Activated T-cell treated with anti-CD3 and anti-CD28 coated beads, Interleukin-2, amount 50 U/mL, for 48 hours (primary cell): ENCODE results near the gene ENOX1.
"Not testable (repeated sequence)": the region's sequence is repeated elsewhere in the genome, so short reads cannot be mapped to it uniquely, and the experiment has no call there.

Experiments used
- DNase-seq, 2 experiments: peaks; one replicate each; pipeline ENCODE4 v3.0.0-alpha.2; 2020

ENOX1 gene

DNA sequence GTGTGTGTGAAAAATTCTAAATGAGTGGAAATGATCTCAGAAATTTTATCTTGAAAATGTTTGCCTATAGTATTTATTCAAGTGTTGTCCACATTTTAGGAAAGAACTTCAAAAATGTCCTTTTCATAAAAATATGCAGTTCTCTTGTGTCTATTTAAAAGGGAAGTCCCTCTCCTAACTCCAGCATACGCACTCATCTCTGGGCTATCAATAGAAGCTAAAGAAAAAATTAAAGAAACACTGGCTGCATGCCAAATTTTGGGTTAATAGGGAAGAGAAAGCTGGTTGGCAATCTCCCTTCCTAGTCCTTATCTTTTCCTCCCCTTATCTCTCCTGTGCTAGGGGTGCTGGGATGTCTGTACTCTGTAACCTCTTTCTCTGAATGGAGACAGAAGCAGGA, 313.3 kb downstream of the ENOX1 start:
- DNase-seq = no peak

DNA sequence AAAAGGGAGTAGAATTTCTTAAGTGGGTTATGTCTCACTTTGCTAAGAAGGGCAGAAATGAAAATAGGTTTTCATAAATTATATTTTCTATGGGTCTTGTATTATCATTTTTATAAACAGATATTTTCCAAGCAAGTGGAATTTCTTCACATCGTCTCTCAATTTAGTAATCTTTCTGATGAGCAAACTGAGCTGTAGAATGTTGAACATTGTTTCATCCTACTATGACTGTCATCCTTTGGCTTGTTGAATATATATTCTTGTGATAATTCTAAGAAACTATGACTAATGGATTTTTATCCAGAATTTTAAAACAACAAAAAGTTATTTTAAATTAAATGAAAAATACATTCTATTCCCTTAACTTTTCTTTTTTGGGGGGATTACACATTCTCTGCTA, 313.8 kb downstream of the ENOX1 start:
- DNase-seq = no peak

DNA sequence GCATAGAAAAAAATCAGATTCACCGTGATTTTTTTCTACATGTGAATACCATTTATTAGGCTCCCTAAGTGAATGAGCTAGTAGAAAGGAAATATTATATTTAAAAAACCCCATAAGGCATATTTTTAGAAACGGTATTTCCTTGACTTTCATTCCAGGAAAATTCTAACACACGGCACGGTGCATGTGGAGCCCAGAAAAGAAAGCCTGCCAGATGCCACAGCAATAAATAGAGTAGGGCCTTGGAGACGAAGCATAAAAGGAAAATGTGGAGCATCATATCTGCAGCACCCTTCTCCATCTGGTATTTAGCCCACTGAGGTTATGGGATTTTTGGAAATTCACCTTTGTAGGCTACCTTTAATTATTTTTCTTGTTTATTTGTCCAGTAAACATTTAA, 314.4 kb downstream of the ENOX1 start:
- DNase-seq = no peak

DNA sequence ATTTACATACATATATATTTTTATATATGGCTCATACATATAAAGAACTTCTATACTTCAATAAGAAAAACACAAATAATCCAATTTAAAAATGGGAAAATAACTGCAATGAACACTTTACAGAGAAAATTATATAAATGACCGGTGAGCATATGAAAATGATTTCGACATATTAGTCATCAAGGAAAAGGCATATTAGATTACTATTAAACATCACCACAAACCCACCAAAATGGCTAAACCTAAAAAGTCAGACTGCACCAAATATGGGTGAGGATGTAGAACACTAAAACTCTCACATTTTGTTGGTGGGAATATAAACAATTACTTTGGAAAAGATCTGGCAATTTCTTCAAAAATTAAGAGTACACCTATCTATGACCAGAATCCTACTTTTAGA, 316.2 kb downstream of the ENOX1 start:
- DNase-seq = no peak

DNA sequence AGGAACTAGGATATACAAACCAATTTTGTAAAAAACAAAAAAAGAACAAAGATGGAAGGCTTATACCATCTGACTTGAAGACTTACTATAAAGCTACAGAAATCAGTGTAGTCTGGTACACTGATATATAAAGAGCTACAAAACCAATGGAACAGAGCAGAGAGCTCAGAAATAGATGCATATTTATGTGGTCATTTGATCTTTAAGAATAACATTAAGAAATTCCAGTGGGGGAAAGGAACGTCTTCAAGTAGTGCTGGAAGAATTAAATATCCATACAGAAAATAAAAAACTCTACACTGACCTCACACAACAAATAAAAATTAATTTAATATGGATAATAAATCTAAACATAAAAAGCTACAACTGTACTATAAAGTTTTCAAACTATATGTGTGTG, 317.0 kb downstream of the ENOX1 start:
- DNase-seq = no peak

DNA sequence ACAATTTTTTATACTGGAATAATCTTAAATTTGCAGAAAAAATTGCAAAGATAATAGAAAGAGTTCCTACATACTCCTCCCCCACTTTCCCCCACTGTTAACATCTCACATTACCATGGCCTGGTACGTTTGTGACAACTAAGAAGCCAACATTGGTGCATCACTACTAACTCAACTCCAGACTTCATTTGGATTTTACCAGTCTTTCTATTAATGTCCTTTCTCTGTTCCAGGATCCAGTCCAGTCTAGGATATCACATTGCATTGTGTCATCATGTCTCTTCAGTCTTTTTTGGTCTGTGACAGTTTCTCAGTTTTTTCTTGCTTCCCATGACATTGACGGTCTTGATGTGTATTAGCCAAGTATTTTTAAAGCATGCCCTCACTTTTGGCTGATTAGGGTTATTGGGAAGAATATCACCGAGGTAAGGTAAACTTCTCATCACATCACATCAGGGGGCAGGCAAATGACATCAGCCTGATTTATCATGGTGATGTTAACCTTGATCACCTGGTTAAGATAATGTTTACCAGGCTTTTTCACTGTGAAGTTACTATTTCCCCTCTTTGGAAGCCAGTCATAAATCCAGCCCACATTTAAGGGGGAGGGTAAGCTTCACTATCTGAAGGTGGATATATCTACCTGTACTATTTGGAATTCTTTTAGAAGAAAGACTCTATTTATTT, 322.1 kb downstream of the ENOX1 start:
- DNase-seq = no peak

DNA sequence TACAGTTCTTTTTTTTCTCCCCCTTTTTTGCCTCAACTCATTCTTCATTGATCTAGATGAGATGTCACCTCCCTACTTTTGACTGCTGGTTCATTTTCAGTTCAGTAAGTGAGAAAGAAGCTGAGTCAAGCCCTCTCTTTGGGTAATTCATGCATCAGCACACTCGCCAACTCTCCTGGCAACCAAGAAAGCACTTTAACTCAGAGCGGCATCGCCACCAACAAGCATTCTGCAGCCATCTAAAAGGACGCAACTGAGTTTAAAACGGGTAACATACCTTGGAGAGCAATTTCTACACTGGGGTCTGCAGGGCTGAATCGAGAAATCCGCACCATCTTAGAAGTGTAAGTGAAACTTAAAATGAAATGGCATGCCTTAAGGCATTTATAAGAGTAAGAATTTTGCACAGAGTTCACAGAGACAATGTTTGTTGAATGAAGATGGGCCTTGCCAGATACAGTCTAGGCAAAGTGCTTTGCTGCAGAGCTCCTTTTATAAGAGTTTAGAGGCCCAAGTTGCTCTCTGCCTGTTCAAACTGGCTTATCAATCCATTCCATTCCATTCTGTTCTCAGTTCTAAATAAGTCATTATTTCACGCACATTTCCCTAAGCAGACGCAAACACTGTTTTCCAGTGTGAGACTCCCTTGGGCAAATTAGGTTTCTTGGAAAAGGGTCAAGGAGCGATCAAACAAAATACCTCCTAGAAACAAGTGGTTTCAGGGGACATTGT, 338.0 kb downstream of the ENOX1 start:
- no peak for DNase-seq

DNA sequence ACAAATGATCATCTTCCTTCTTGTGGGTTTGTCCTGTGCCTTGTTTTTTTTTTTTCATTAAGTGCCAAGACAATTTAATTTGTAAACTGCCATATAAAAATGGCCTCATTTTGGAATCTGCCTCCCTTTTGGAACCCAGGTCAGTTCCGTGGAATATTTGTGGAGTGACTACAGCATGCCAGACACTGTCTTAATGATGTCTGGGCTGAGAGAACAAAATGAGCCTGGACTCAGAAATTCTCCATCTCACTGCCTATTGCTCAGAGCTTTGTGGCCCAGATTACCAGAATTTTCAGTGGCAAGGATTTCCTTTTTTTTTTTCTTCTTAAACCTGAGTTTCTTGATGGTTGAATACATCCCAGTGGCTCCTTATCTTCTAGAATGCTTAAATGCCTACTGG, 340.6 kb downstream of the ENOX1 start:
- no peak for DNase-seq

DNA sequence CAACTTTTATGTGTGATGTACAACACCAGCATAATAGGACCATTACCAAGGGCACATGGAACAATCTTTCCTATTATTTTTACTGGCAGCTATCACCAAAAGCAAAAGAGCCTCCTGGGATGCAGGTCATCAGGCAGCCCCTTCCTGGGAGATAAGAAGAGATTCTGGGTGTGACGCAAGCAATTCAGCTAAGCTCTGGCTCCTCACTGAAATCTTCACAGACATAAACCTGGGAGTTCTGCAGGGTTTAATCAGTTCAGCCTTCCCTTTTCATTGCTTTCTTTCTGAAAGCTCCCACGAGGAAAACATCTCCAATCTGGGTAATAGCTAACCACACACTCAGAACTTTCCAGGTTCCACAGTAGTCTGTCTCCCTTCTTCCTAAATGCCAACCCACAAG, 341.1 kb downstream of the ENOX1 start:
- no peak for DNase-seq

DNA sequence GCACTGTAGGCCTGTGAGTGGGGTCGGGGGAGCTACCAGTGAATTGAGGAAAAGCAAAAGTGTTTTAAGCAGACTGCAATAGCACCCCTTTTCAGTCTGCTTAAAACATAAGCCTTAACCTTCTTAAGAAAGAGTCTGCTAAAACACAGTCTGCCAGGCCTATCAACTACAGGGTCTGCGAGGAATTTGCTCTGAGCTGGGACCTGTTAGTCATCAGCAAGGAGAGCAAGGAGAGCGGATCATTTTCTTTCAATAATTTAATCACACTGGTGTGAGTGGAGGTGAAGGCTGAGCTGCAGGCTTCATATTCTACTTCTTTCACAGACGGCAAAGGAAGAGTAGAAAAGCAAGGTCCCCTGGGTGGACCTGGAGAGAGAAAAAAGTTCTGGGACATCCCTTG, 342.7 kb downstream of the ENOX1 start:
- DNase-seq = no peak

DNA sequence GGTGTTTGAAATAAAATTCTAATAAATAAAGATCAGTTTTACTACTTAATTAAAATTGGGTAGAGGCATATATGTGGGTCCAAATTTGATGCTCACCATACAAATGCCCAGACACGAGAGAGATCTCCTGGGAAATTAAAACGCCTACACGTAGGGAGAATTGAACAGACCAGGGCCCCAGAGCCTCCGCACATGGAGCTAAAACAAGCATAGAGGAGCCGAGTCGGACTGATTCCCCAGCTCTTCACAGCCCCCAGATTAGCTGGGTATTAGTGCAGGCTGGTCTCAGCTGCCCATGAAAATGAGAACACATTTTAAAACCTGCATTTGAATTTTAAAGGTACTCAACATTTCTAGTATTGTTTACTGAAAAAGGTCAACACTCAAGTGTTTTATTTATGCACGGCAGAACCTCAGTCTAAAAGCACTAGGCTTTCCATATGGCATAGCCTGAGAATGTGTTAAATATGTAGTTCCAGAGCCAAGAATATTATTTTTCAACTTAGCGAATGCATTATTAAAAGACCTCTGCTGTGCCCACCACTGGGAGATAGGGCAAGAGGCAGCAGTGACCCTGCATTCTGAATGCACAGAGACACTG, 344.8 kb downstream of the ENOX1 start:
- DNase-seq = no peak

DNA sequence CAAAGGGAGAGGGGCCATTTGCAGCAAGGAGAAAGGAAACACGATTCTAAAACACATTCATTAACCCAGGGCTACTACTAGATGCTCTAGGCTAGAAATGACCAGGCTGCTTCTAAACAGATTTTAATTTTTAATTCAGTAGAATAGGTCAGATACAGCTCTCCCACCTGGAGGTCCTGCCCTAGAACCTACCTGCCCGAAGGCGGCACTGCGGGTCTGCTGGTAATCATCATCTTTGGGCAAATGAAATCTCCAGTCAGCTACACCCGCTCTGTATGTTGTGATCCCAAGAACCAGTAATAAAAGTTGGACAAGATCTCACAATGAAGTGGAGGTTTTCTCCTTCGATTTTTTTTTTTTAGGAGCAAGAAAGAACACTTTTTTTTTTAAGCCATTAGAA, 345.3 kb downstream of the ENOX1 start:
- no peak for DNase-seq

DNA sequence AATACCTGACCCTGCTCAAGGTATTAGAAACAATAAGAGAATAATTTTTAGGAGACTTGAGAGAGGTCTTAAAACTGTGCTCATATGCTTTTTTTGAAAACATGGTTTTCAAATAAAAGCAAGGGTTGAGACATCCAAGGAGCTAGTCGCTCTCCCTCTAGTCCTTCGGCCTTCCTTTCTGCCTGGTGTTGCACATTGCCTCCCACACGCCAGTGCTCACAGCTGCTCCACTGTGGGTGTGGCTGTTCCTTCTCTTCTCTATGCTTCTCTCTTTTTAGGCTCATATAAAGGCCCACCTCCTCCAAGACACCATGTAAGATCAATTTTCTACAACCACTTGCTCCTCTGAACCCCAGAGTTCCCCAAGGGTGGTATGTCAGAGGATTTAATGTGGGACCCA, 352.6 kb downstream of the ENOX1 start:
- DNase-seq = no peak

DNA sequence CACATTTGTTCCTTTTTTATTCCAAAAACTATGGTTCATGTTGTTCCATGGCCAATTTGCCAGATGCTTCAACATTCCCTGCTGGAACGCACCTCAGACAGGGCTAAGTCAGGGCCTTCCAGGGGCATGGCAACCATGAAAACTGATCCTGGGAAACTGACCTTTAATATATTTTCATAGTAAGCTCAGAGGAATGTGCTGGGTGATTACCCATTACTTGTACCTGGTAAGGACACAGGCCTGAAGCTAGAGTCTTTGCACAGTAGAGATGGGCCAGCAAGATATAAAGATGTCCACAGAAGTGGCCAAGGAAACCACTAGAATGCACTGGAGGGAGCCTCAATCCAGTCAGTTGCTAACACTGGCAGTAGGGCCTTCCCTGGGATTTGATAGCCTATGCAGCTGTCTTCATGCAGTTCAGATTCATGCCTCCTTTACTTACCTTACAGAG, 353.1 kb downstream of the ENOX1 start:
- DNase-seq = no peak

DNA sequence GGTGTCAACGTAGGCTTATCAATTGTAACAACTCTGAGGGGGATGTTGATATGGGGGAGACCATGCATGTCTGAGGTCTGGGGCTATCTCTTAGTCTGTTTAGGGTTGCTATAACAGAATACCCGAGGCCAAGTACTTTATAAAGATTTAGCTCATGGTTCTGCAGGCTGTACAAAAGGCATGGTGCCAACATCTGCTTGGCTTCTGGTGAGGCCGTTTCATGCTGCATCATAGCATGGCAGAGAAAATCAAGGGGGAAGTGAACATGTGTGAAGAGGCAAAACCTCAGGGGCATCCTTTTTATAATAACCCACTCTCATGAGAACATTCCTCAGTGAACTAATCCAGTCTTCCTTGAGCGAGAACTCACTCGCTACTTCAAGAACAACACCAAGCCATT, 353.8 kb downstream of the ENOX1 start:
- no peak for DNase-seq

DNA sequence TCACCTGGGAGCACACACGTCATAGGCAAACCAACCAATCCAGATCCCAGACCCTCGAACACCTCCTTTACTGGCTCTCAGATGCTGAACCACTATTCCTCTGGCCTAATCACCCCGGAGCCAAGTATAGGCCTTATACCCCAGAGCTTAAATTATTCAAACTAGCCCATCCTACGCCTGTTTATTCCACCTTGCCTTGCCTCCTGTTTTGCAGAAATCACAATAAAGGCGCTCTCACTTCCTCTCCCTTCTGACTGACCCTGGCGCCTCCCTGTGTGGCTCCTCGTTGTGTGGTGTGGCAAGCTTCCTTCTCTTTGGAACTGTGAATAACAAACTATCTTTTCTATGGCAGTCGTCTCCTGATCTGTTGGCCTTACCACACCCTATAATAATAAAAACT, 354.9 kb downstream of the ENOX1 start:
- no peak for DNase-seq

DNA sequence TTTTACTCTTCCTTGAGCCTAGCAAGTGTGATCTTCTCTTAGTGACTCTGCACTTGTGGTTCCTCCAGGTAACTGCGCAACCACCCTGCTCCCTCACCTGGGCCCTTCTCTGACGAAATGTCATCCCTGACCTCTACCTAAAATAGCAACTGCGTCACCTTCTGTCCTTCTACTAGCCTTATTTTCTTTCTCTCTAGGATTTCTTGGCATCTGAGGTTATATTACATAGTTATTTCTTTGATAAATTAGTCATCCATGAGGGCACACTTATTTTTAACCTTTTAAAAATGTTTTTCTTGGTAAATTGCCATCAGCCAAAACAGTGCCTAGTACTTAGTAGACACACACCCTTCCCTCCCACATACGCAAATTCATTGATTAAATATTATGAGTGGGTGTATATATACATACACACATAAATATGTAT, 355.5 kb downstream of the ENOX1 start:
- no peak for DNase-seq

DNA sequence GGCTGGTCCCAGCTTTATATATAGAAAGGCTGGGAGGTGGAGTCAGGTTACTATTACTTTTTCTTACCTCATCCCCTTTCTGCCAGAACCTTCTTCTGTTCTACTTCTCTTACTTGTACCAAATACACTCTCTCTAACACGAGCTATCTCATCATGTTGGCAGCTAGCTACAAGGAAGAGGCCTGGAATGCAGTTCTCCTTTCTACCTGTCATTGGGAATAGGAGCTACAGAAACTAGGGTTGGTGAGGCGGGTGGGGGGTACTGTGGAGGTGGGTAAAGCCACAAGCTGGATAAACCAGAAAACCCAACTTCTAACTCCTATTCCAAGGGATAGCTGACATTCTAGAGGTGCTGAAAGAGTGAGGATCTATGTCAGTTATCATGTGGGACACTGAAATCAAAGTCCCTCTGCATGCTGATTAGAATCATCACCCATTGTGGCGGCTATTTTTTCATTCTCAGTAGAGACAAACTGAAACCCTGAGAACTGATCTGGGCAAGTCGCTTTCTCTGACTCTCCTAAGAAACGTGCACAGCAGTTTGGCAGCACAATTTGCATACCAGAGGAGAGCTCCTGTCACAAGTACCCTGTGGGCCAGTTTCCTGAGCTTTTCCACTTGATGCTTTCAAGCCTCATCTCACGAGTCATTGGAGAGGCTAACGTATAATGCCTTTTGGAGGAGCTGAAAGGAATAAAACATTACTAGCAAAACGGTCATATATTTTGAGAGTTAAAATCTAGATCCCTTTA, 358.1 kb downstream of the ENOX1 start:
- DNase-seq = no peak

DNA sequence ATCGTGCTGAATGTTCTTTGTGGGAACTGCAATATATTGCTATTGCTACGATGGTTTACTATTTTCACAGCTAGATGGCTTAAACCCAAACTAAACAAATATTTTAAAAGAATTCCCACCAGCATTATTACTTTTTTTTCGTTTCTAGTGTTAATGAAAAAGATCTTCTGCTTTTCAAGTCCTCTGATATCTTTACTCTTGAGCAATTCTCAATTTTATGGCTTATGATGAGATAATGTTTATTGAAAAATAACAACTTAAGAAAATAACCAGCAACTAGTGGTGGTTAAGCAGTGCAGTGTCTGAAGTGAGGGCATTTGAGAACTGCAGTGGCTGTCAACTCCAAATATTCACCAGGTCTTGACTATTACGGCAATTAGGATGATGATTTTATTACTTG, 360.4 kb downstream of the ENOX1 start:
- no peak for DNase-seq

DNA sequence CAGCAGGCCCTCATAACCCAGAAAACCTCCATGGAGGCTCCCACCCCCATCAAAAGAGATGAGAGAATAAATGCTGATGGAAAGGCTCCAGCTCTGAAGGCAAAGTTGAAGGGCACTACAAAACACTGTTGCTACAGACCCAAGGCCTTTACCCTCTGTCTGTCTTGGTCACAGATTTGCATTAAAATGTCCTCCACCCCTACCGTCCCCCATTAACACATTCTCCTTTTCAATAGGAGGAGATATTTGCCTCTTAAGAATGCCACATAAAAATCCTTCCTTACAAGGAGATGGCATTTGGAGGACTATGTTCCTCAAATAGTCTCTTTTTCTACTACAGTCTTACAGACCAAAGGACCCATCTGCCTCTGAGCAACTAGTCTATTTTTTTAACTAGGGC, 361.5 kb downstream of the ENOX1 start:
- DNase-seq = no peak

DNA sequence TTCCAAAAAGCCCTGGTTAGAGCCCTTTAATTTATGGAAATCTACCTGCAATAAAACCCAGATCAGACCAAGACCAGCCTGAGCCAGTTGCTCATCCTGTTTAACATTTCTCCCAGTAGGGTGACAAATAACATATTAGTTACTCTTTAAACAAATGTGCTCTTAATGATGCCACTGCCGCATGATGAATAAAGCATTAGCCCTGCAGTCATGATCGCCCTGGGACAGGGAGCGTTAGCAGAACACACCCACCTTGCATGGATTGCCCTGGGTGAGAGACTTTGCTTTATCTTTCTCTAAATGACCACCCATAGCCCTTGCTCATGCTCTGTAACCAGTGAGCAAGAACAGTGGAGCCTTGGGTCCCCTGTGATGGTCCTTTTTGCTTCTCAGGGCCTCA, 362.4 kb downstream of the ENOX1 start:
- DNase-seq = no peak

DNA sequence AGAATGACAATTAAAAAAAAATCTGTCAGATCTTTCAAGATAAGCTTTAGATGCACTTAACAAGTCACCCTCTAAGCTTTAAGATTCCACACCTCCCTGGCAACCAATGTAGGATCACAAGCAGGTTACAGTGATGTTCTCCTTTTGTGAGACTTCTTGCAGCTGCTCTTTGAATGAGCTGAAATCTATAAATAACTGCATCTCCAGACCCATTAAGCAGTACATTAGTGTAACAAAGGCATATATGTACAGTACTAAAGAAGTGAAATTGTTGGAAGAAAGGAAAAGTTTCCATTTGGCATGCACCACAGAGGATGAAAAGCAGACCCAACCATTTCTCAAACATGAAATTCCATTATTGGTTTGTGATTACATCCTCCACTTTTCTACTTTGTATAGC, 364.7 kb downstream of the ENOX1 start:
- no peak for DNase-seq

DNA sequence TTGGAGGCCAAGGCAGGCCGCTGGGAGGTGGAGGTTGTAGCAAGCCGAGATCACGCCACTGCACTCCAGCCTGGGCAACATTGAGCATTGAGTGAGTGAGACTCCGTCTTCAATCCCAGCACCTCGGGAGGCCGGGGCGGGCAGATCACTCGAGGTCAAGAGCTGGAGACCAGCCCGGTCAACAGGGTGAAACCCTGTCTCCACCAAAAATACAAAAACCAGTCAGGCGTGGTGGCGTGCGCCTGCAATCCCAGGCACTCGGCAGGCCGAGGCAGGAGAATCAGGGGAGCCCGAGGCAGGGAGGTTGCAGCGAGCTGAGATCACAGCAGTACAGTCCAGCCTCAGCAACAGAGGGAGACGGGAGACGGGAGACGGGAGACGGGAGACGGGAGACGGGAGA, 369.9 kb downstream of the ENOX1 start:
- not testable (repeated sequence) for DNase-seq

DNA sequence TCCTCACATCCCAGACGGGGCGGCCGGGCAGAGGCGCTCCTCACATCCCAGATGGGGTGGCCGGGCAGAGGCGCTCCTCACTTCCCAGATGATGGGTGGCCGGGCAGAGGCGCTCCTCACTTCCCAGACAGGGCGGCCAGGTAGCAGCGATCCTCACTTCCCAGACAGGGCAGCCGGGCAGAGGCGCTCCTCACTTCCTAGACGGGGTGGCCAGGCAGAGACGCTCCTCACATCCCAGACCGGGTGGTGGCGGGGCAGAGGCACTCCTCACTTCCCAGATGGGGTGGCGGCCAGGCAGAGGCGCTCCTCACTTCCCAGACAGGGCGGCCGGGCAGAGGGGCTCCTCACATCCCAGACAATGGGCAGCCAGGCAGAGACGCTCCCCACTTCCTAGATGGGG, 370.4 kb downstream of the ENOX1 start:
- DNase-seq = not testable (repeated sequence)
